ENCODE data around the gene SOWAHB. TPM values are rescaled to one million over a fixed set of nuclear protein-coding genes. Genes with fewer than 3 reads are reported as not detected.
"Not testable (repeated sequence)": the region's sequence is repeated elsewhere in the genome, so short reads cannot be mapped to it uniquely, and the experiment has no call there.

Gene SOWAHB
- total RNA-seq, 2 donors from 2014 or later = not detected

GRCh38 chr4:76873495-76873894 lies 24.4 kb downstream of the SOWAHB start:
- Histone ChIP-seq H3K27me3 (no peaks in the 10 kb centered on the region), H3K36me3 (no peaks in the 10 kb centered on the region), H3K4me3 (no peak overlapping the region), H3K4me1 (no peaks in the 10 kb centered on the region), H3K9me3 (no peaks in the 10 kb centered on the region), H3K27ac (no peak overlapping the region)
- no peak for TF ChIP-seq CTCF (IDR thresholded peaks at IDR 0.05)
- DNase-seq (ENCODE audit: low spot score) = no peak

GRCh38 chr4:76872556-76872955 lies 25.4 kb downstream of the SOWAHB start:
- H3K36me3 ChIP-seq = no peaks in the 10 kb centered on the region
- H3K4me1 ChIP-seq = no peaks in the 10 kb centered on the region
- no peak overlapping the region for H3K27ac ChIP-seq
- no peak for DNase-seq (ENCODE audit: low spot score)
- no peak for TF ChIP-seq CTCF (IDR thresholded peaks at IDR 0.05)
- H3K4me3 ChIP-seq = no peak overlapping the region
- no peaks in the 10 kb centered on the region for H3K27me3 ChIP-seq
- H3K9me3 ChIP-seq = no peaks in the 10 kb centered on the region

- H3K36me3 ChIP-seq; H3K9me3 ChIP-seq; H3K27ac ChIP-seq; H3K4me3 ChIP-seq; H3K27me3 ChIP-seq; H3K4me1 ChIP-seq; DNase-seq (ENCODE audit: low spot score): not testable (repeated sequence)
These were observed 29.2 kb downstream of the SOWAHB start for GRCh38 chr4:76868780-76869179.

GRCh38 chr4:76867880-76868655 lies 29.9 kb downstream of the SOWAHB start:
- DNase-seq (ENCODE audit: low spot score) = no peak
- Histone ChIP-seq H3K27ac (no peak overlapping the region), H3K36me3 (no peaks in the 10 kb centered on the region), H3K4me1 (no peaks in the 10 kb centered on the region), H3K9me3 (no peaks in the 10 kb centered on the region), H3K4me3 (no peak overlapping the region), H3K27me3 (no peaks in the 10 kb centered on the region)
- TF ChIP-seq CTCF (IDR thresholded peaks at IDR 0.05) = no peak

- Histone ChIP-seq H3K27me3 (no peaks in the 10 kb centered on the region), H3K4me3 (no peak overlapping the region), H3K36me3 (no peaks in the 10 kb centered on the region), H3K9me3 (no peaks in the 10 kb centered on the region), H3K4me1 (no peaks in the 10 kb centered on the region), H3K27ac (no peak overlapping the region)
- no peak for DNase-seq (ENCODE audit: low spot score)
- TF ChIP-seq CTCF (IDR thresholded peaks at IDR 0.05) = no peak
These were observed 30.6 kb downstream of the SOWAHB start for GRCh38 chr4:76867377-76867776.

- Histone ChIP-seq H3K4me1 (no peaks in the 10 kb centered on the region), H3K27me3 (no peaks in the 10 kb centered on the region), H3K9me3 (no peaks in the 10 kb centered on the region), H3K27ac (no peak overlapping the region), H3K4me3 (no peak overlapping the region), H3K36me3 (no peaks in the 10 kb centered on the region)
- no peak for TF ChIP-seq CTCF (IDR thresholded peaks at IDR 0.05)
- DNase-seq (ENCODE audit: low spot score) = no peak
These were observed 31.3 kb downstream of the SOWAHB start for GRCh38 chr4:76866641-76867040.
